ENCODE data around the gene USP47. TPM values are rescaled to one million over a fixed set of nuclear protein-coding genes. Genes with fewer than 3 reads are reported as not detected.

Gene USP47
- total and polyA plus RNA-seq, 2 of the 8 experiments (the other 6 are each of a cell fraction or from before 2014, with no cell fraction given): 4.2 to 21.3 TPM

DNA sequence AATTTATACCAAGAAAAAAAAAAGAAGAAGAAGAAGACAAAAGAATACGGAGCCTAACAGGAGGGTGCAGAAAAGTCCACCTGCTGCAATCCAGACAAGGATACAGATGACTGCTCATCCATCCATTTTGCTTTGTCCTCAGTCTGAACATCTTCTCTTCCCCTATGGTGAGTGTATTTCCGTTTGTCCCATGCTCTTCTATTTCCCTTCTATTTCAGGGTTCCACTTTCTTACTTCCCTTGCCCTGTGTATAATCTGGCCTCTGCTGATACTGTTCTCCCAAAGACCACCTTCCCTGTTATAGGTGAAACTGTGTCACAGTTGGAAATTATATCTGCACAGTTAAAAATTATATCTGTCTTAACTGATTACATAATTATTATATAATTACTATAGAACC is 48.7 kb upstream of the USP47 start:
- no peak overlapping the region for H2BK15ac ChIP-seq (ENCODE audit: low read length)
- H3K4me1 ChIP-seq (replicated peaks in 1 of 4; ENCODE audit: control insufficient read depth in 3 of 4, insufficient read depth in 4 of 4, low read length in 3 of 4): no peaks in the 10 kb centered on the region
- no peaks in the 10 kb centered on the region for H3K27me3 ChIP-seq (replicated peaks in 1 of 4; ENCODE audit: control insufficient read depth in 3 of 4, extremely low read depth in 1 of 4, insufficient read depth in 3 of 4, low read length in 3 of 4)
- H4K20me1 ChIP-seq (replicated peaks in 1 of 2; ENCODE audit: control insufficient read depth in 1 of 2, insufficient read depth in 2 of 2, low read length in 2 of 2): no peaks in the 10 kb centered on the region
- no peaks in the 10 kb centered on the region for H3K79me1 ChIP-seq (ENCODE audit: low read depth, low read length)
- WGBS, 2 experiments (ENCODE audit: extremely low coverage in 1 of 2, insufficient coverage in 1 of 2, insufficient read length in 1 of 2, insufficient replicate concordance in 2 of 2, low coverage in 1 of 2, low lambda C conversion rate in 2 of 2, missing lambda C conversion rate in 1 of 2): 94% methylated on average over 2 of the region's 2 CpGs; no CpG with 5 or more reads in 1 of the 2 experiments
- POLR2A ChIA-PET (ENCODE audit: partially characterized antibody): interaction anchor here (1.2 kb wide), 1 partner anchor 131 kb away, joined by 3 read pairs; no protein-coding TSS in a partner anchor
- H2BK12ac ChIP-seq (ENCODE audit: low read depth, low read length): no peak overlapping the region
- no peak for DNase-seq (ENCODE audit: low read depth in 1 of 2, low spot score in 2 of 2)
- no peak overlapping the region for H2AFZ ChIP-seq (ENCODE audit: low read length)
- H2BK120ac ChIP-seq (replicated peaks; ENCODE audit: low read depth, low read length): no peak overlapping the region
- H4K8ac ChIP-seq (ENCODE audit: extremely low read depth, insufficient read depth, low read length): no peak overlapping the region
- no peak overlapping the region for H3K14ac ChIP-seq (ENCODE audit: insufficient read length)
- FAIRE-seq: no peak
- no peak overlapping the region for H3K23ac ChIP-seq (ENCODE audit: insufficient read length)
- no peaks in the 10 kb centered on the region for H3K23me2 ChIP-seq (ENCODE audit: low read depth, low read length)
- no peak overlapping the region for H3K18ac ChIP-seq (ENCODE audit: extremely low read depth, low read length)
- H3K56ac ChIP-seq (replicated peaks; ENCODE audit: insufficient read length, low read depth, low read length): no peak overlapping the region
- no peak overlapping the region for H2AK5ac ChIP-seq (ENCODE audit: low read depth, low read length)
- H3K4ac ChIP-seq (replicated peaks; ENCODE audit: insufficient read length, low read depth, low read length): no peak overlapping the region
- H3K9ac ChIP-seq (replicated peaks in 1 of 4; ENCODE audit: extremely low read depth in 1 of 4, low read depth in 3 of 4, low read length in 3 of 4): no peak overlapping the region
- H3K4me2 ChIP-seq (ENCODE audit: insufficient read depth in 1 of 2, low read depth in 2 of 2, low read length in 2 of 2): no peak overlapping the region
- H4K5ac ChIP-seq (ENCODE audit: insufficient read length, low read depth, low read length): no peak overlapping the region
- no peaks in the 10 kb centered on the region for H3K9me3 ChIP-seq (ENCODE audit: insufficient read depth in 2 of 2, low read depth in 1 of 2, low read length in 1 of 2)
- no peak overlapping the region for H2BK20ac ChIP-seq (ENCODE audit: low read length)
- H3K36me3 ChIP-seq (ENCODE audit: control insufficient read depth in 2 of 4, insufficient read depth in 4 of 4, low read length in 3 of 4): no peaks in the 10 kb centered on the region
- no peak overlapping the region for H3K4me3 ChIP-seq (ENCODE audit: extremely low read depth in 1 of 4, insufficient read depth in 2 of 4, low read depth in 3 of 4, low read length in 4 of 4)
- H3K79me2 ChIP-seq (ENCODE audit: control insufficient read depth in 1 of 2, insufficient read depth in 2 of 2, low read length in 2 of 2): no peaks in the 10 kb centered on the region
- no peak overlapping the region for H4K91ac ChIP-seq (replicated peaks; ENCODE audit: insufficient read length, low read length)
- H2BK5ac ChIP-seq (ENCODE audit: low read depth, low read length): no peak overlapping the region
- H3K27ac ChIP-seq (ENCODE audit: low read depth, low read length): no peak overlapping the region
- CTCF ChIA-PET (ENCODE audit: partially characterized antibody): no interaction called here
- TF ChIP-seq, protein P1, sequence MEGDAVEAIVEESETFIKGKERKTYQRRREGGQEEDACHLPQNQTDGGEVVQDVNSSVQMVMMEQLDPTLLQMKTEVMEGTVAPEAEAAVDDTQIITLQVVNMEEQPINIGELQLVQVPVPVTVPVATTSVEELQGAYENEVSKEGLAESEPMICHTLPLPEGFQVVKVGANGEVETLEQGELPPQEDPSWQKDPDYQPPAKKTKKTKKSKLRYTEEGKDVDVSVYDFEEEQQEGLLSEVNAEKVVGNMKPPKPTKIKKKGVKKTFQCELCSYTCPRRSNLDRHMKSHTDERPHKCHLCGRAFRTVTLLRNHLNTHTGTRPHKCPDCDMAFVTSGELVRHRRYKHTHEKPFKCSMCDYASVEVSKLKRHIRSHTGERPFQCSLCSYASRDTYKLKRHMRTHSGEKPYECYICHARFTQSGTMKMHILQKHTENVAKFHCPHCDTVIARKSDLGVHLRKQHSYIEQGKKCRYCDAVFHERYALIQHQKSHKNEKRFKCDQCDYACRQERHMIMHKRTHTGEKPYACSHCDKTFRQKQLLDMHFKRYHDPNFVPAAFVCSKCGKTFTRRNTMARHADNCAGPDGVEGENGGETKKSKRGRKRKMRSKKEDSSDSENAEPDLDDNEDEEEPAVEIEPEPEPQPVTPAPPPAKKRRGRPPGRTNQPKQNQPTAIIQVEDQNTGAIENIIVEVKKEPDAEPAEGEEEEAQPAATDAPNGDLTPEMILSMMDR (IDR thresholded peaks at IDR 0.05; ENCODE audit: control extremely low read depth in 1 of 3, insufficient read depth in 1 of 3, low read depth in 1 of 3, low read length in 3 of 3): no peak
- TF ChIP-seq TAF7 (optimal IDR thresholded peaks at IDR 0.05; ENCODE audit: borderline replicate concordance, low read depth, low read length) (no peak), SP2 (IDR thresholded peaks at IDR 0.05; ENCODE audit: low read length) (no peak), KDM4A (IDR thresholded peaks at IDR 0.05; ENCODE audit: low read depth, low read length, severe bottlenecking) (no peak), BACH1 (IDR thresholded peaks at IDR 0.05; ENCODE audit: low read length) (no peak), SUZ12 (IDR thresholded peaks at IDR 0.05; ENCODE audit: low read length) (no peak), SRF (IDR thresholded peaks at IDR 0.05; ENCODE audit: low read depth, low read length) (no peak), JUND (IDR thresholded peaks at IDR 0.05; ENCODE audit: low read length) (no peak), NRF1 (IDR thresholded peaks at IDR 0.05; ENCODE audit: low read depth, low read length) (no peak), CREB1 (IDR thresholded peaks at IDR 0.05) (no peak), MAFK (IDR thresholded peaks at IDR 0.05; ENCODE audit: low read depth, low read length) (no peak), TBP (IDR thresholded peaks at IDR 0.05; ENCODE audit: low read depth, low read length) (no peak)
- TF ChIP-seq, protein P2, sequence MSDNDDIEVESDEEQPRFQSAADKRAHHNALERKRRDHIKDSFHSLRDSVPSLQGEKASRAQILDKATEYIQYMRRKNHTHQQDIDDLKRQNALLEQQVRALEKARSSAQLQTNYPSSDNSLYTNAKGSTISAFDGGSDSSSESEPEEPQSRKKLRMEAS (IDR thresholded peaks at IDR 0.05): no peak
